Osteoblast (primary cell): ENCODE results near the gene PGBD5. TPM values are rescaled to one million over a fixed set of nuclear protein-coding genes. Genes with fewer than 3 reads are reported as not detected.

ENCODE experiments used
- DNase-seq: peaks from one replicate; pipeline ENCODE4 v3.0.0; 2011; ENCODE audit warnings: low spot score, mixed read lengths; ENCODE audit not compliant: insufficient read length; ENCODE audit errors: missing footprints
- H2AFZ ChIP-seq: 2 replicates; pipeline ENCODE4 v1.6.0; 2011; ENCODE audit warnings: mild to moderate bottlenecking, low read length
- H3K27ac ChIP-seq: 2 replicates; pipeline ENCODE4 v1.5.1; 2011; ENCODE audit warnings: mild to moderate bottlenecking, low read depth, low read length, moderate library complexity
- H3K27me3 ChIP-seq: 2 replicates; pipeline ENCODE4 v1.6.0; 2012; ENCODE audit warnings: mild to moderate bottlenecking, control low read depth, inconsistent platforms, low read length, moderate library complexity; ENCODE audit not compliant: insufficient read depth
- H3K36me3 ChIP-seq: 2 replicates; pipeline ENCODE4 v1.5.1; 2011; ENCODE audit warnings: mild to moderate bottlenecking, low read length, control low read depth, moderate library complexity; ENCODE audit not compliant: insufficient read depth
- H3K4me1 ChIP-seq: 2 replicates; pipeline ENCODE4 v1.5.1; 2011; ENCODE audit warnings: mild to moderate bottlenecking, low read length, control low read depth, moderate library complexity; ENCODE audit not compliant: insufficient read depth
- H3K4me2 ChIP-seq: 2 replicates; pipeline ENCODE4 v1.6.0; 2011; ENCODE audit warnings: mild to moderate bottlenecking, low read length; ENCODE audit not compliant: insufficient read depth
- H3K4me3 ChIP-seq: fragments of 200-600 bp; sonication (generic); 3 replicates; pipeline ENCODE4 v1.5.1; 2012; ENCODE audit warnings: mild to moderate bottlenecking, low read length, inconsistent platforms; ENCODE audit not compliant: insufficient read depth
- H3K79me2 ChIP-seq: 2 replicates; pipeline ENCODE4 v1.6.0; 2012; ENCODE audit warnings: mild to moderate bottlenecking, low read length, control low read depth, inconsistent platforms; ENCODE audit not compliant: insufficient read depth
- H3K9me3 ChIP-seq: 2 replicates; pipeline ENCODE4 v1.5.1; 2011; ENCODE audit warnings: low read depth, low read length, control low read depth
- H4K20me1 ChIP-seq: 2 replicates; pipeline ENCODE4 v1.6.0; 2012; ENCODE audit warnings: mild to moderate bottlenecking, low read length, control low read depth; ENCODE audit not compliant: insufficient read depth
- CTCF ChIP-seq: IDR thresholded peaks from 2 replicates; pipeline ENCODE4 v1.5.1; 2011; ENCODE audit warnings: mild to moderate bottlenecking, low read depth, low read length, moderate library complexity; ENCODE audit errors: extremely low read depth
- total RNA-seq: library from RNA; depleted of rRNA; stranded (reverse); fragments of >200 nt; gene quantifications from 2 replicates; pipeline ENCODE4 v1.2.3, GENCODE V29; 2012

Gene PGBD5
- total RNA-seq, 1 donor = under 0.01 TPM

GRCh38 chr1:230425252-230426091, 660 bp downstream of the PGBD5 start:
- Histone ChIP-seq H3K36me3 (no peaks in the 10 kb centered on the region), H3K79me2 (no peaks in the 10 kb centered on the region), H3K27ac (no peak overlapping the region), H3K27me3 (peaks cover 27% of the 10 kb centered on the region), H3K9me3 (no peaks in the 10 kb centered on the region), H3K4me3 (no peak overlapping the region), H3K4me2 (no peak overlapping the region), H3K4me1 (no peaks in the 10 kb centered on the region), H2AFZ (no peak overlapping the region), H4K20me1 (peaks cover 2% of the 10 kb centered on the region)
- DNase-seq = no peak
- no peak for TF ChIP-seq CTCF

GRCh38 chr1:230424391-230425251, 1.5 kb downstream of the PGBD5 start:
- Histone ChIP-seq H3K36me3 (no peaks in the 10 kb centered on the region), H4K20me1 (peaks cover 2% of the 10 kb centered on the region), H3K4me2 (no peak overlapping the region), H3K4me1 (no peaks in the 10 kb centered on the region), H3K79me2 (no peaks in the 10 kb centered on the region), H3K27me3 (peaks cover 27% of the 10 kb centered on the region), H2AFZ (no peak overlapping the region), H3K27ac (no peak overlapping the region), H3K9me3 (no peaks in the 10 kb centered on the region), H3K4me3 (no peak overlapping the region)
- no peak for TF ChIP-seq CTCF
- DNase-seq = no peak

GRCh38 chr1:230423951-230424350, 2.2 kb downstream of the PGBD5 start:
- H3K4me2 ChIP-seq = no peak overlapping the region

More at GRCh38 chr1:230423951-230424350, 2.2 kb downstream of the PGBD5 start:
- H3K9me3 ChIP-seq = no peaks in the 10 kb centered on the region
- no peak for TF ChIP-seq CTCF
- H4K20me1 ChIP-seq = peaks cover 2% of the 10 kb centered on the region
- H3K27ac ChIP-seq = no peak overlapping the region
- no peaks in the 10 kb centered on the region for H3K79me2 ChIP-seq
- no peak overlapping the region for H3K4me3 ChIP-seq
- no peaks in the 10 kb centered on the region for H3K36me3 ChIP-seq
- H2AFZ ChIP-seq = no peak overlapping the region
- no peak for DNase-seq
- peaks cover 27% of the 10 kb centered on the region for H3K27me3 ChIP-seq
- no peaks in the 10 kb centered on the region for H3K4me1 ChIP-seq
